LNCaP clone FGC (cell line): ENCODE data around the gene TMEM256.

Experiments used
- DNase-seq: peaks from one replicate; pipeline ENCODE4 v3.0.0-alpha.2; 2011; ENCODE audit warnings: low read depth
- H3K4me3 ChIP-seq: 2 replicates; pipeline ENCODE4 v1.5.1; 2011; ENCODE audit warnings: mild to moderate bottlenecking, low read depth, low read length, control low read depth
- CTCF ChIP-seq: IDR thresholded peaks from 2 replicates; pipeline ENCODE4 v1.5.1; 2012; ENCODE audit warnings: mild to moderate bottlenecking; ENCODE audit not compliant: control insufficient read depth, insufficient read depth; ENCODE audit errors: extremely low read depth

The TMEM256 gene

GRCh38 chr17:7428557-7428956 is 24.7 kb upstream of the TMEM256 start, which contains the start of gene SPEM3:
TSS of gene SPEM3 (plus strand) at chr17:7428857. CDS start at chr17:7428903, 46 bp downstream.
- no peak for TF ChIP-seq CTCF
- no peak for DNase-seq
- H3K4me3 ChIP-seq: no peak within 1 kb of the TSS

GRCh38 chr17:7427549-7427948 is 23.7 kb upstream of the TMEM256 start:
- no peak for DNase-seq
- no peak for TF ChIP-seq CTCF
- H3K4me3 ChIP-seq: no peak overlapping the region

GRCh38 chr17:7426896-7427489 is 23.1 kb upstream of the TMEM256 start:
- no peak for DNase-seq
- no peak overlapping the region for H3K4me3 ChIP-seq
- no peak for TF ChIP-seq CTCF

GRCh38 chr17:7426203-7426863 is 22.4 kb upstream of the TMEM256 start:
- no peak overlapping the region for H3K4me3 ChIP-seq
- no peak for DNase-seq
- no peak for TF ChIP-seq CTCF

GRCh38 chr17:7425756-7426155 is 21.9 kb upstream of the TMEM256 start:
- TF ChIP-seq CTCF: no peak
- DNase-seq: no peak
- no peak overlapping the region for H3K4me3 ChIP-seq

GRCh38 chr17:7425316-7425715 is 21.4 kb upstream of the TMEM256 start, which contains the start of gene SPEM2:
TSS of gene SPEM2 (plus strand) at chr17:7425616. CDS start at chr17:7425689, 73 bp downstream.
- H3K4me3 ChIP-seq: no peak within 1 kb of the TSS
- TF ChIP-seq CTCF: no peak
- DNase-seq: no peak
